Hematopoietic multipotent progenitor cell treated with erythropoietin and hydrocortisone succinate and interleukin-3 and kit ligand, for 8 days (in vitro differentiated cells): ENCODE measurements around the gene SORCS1.

Experiments
- DNase-seq: peaks from one replicate; pipeline ENCODE4 v3.0.0-alpha.2; 2015

Gene SORCS1

GRCh38 chr10:107103174-107104025 is 61.1 kb downstream of the SORCS1 start:
- no peak for DNase-seq

- DNase-seq = no peak
Measured at GRCh38 chr10:107098326-107098725, 66.2 kb downstream of the SORCS1 start.

GRCh38 chr10:107094824-107095522 is 69.5 kb downstream of the SORCS1 start:
- no peak for DNase-seq

GRCh38 chr10:107092321-107092720 is 72.2 kb downstream of the SORCS1 start:
- no peak for DNase-seq

- DNase-seq = no peak
Measured at GRCh38 chr10:107091126-107091525, 73.4 kb downstream of the SORCS1 start.

- no peak for DNase-seq
Measured at GRCh38 chr10:107085665-107086525, 78.6 kb downstream of the SORCS1 start.

GRCh38 chr10:107083388-107084009 is 81.0 kb downstream of the SORCS1 start:
- DNase-seq = peak; percentile 6

- no peak for DNase-seq
Measured at GRCh38 chr10:107081644-107082043, 82.9 kb downstream of the SORCS1 start.

GRCh38 chr10:107075117-107075516 is 89.4 kb downstream of the SORCS1 start:
- no peak for DNase-seq

GRCh38 chr10:107072786-107073185 is 91.7 kb downstream of the SORCS1 start:
- DNase-seq = no peak

GRCh38 chr10:107072028-107072427 is 92.5 kb downstream of the SORCS1 start:
- DNase-seq = no peak

- DNase-seq = no peak
Measured at GRCh38 chr10:107071301-107071700, 93.2 kb downstream of the SORCS1 start.

- DNase-seq = no peak
Measured at GRCh38 chr10:107067843-107068242, 96.7 kb downstream of the SORCS1 start.

GRCh38 chr10:107064075-107064474 is 100.4 kb downstream of the SORCS1 start:
- DNase-seq = no peak

- DNase-seq = peak; percentile 2
Measured at GRCh38 chr10:107059872-107060271, 104.6 kb downstream of the SORCS1 start.

- no peak for DNase-seq
Measured at GRCh38 chr10:107059068-107059804, 105.3 kb downstream of the SORCS1 start.

- DNase-seq = no peak
Measured at GRCh38 chr10:107058331-107058730, 106.2 kb downstream of the SORCS1 start.

GRCh38 chr10:107056182-107056581 is 108.3 kb downstream of the SORCS1 start:
- DNase-seq = peak; percentile 8

- no peak for DNase-seq
Measured at GRCh38 chr10:107054469-107055156, 109.9 kb downstream of the SORCS1 start.

GRCh38 chr10:107051769-107052168 is 112.7 kb downstream of the SORCS1 start:
- no peak for DNase-seq

- no peak for DNase-seq
Measured at GRCh38 chr10:107043461-107043860, 121.0 kb downstream of the SORCS1 start.
